Hepatocyte (in vitro differentiated cells): ENCODE measurements around the gene RAB4A. TPM values are rescaled to one million over a fixed set of nuclear protein-coding genes. Genes with fewer than 3 reads are reported as not detected.

Experiments used
- DNase-seq: peaks from one replicate; pipeline ENCODE4 v3.0.0-alpha.2; 2016; ENCODE audit warnings: low spot score
- H2AFZ ChIP-seq: fragments of 200-600 bp; sonication (generic); 2 replicates; pipeline ENCODE4 v1.6.0; 2016; ENCODE audit warnings: antibody characterized with exemption, mild to moderate bottlenecking
- H3K27ac ChIP-seq: fragments of 200-600 bp; sonication (generic); 2 replicates; pipeline ENCODE4 v1.5.1; 2016; ENCODE audit warnings: mild to moderate bottlenecking
- H3K27me3 ChIP-seq: fragments of 200-600 bp; sonication (generic); 2 replicates; pipeline ENCODE4 v1.6.1; 2016
- H3K36me3 ChIP-seq: fragments of 200-600 bp; sonication (generic); replicated peaks from 2 replicates; pipeline ENCODE4 v1.5.1; 2016; ENCODE audit warnings: low read depth; ENCODE audit not compliant: insufficient read depth
- H3K4me1 ChIP-seq: fragments of 200-600 bp; sonication (generic); 2 replicates; pipeline ENCODE4 v1.5.1; 2016; ENCODE audit warnings: mild to moderate bottlenecking, moderate library complexity; ENCODE audit not compliant: insufficient read depth
- H3K4me2 ChIP-seq: fragments of 200-600 bp; sonication (generic); 2 replicates; pipeline ENCODE4 v1.6.0; 2016
- H3K4me3 ChIP-seq: fragments of 200-600 bp; sonication (generic); 2 replicates; pipeline ENCODE4 v1.5.1; 2016; ENCODE audit warnings: mild to moderate bottlenecking
- H3K79me2 ChIP-seq: fragments of 200-600 bp; sonication (generic); 2 replicates; pipeline ENCODE4 v1.6.0; 2017; ENCODE audit warnings: mild to moderate bottlenecking
- H3K9me2 ChIP-seq: fragments of 200-600 bp; sonication (generic); replicated peaks from 2 replicates; pipeline ENCODE4 v1.6.0; 2017; ENCODE audit warnings: mild to moderate bottlenecking; ENCODE audit not compliant: insufficient read depth
- H3K9me3 ChIP-seq: fragments of 200-600 bp; sonication (generic); 2 replicates; pipeline ENCODE4 v1.5.1; 2016; ENCODE audit warnings: low read depth, mild to moderate bottlenecking
- H4K20me1 ChIP-seq: fragments of 200-600 bp; sonication (generic); 2 replicates; pipeline ENCODE4 v1.6.0; 2016; ENCODE audit warnings: mild to moderate bottlenecking; ENCODE audit not compliant: insufficient read depth, poor library complexity, severe bottlenecking
- CTCF ChIP-seq: fragments of 200-600 bp; sonication (generic); IDR thresholded peaks from 2 replicates; pipeline ENCODE4 v1.5.1; 2016; ENCODE audit warnings: antibody characterized with exemption, mild to moderate bottlenecking; ENCODE audit not compliant: poor library complexity
- EZH2 ChIP-seq: fragments of 200-600 bp; sonication (generic); IDR thresholded peaks from 2 replicates; pipeline ENCODE4 v1.6.1; 2016; ENCODE audit warnings: antibody characterized with exemption, mild to moderate bottlenecking, borderline replicate concordance
- EZH2phosphoT487 ChIP-seq: fragments of 200-600 bp; sonication (generic); IDR thresholded peaks from one replicate; pipeline ENCODE4 v1.6.1; 2018; ENCODE audit warnings: antibody characterized with exemption, mild to moderate bottlenecking, low read depth, moderate library complexity; ENCODE audit not compliant: unreplicated experiment, severe bottlenecking
- WGBS: methylation state at CpG from one replicate; pipeline ENCODE4 v1.1.6; 2016; ENCODE audit warnings: low lambda C conversion rate; ENCODE audit errors: missing lambda C conversion rate; 5-methylcytosine and 5-hydroxymethylcytosine counted together
- polyA plus RNA-seq: library from polyadenylated mRNA; unstranded; fragments of >200 nt; fragmentation: Nextera tagmentation; extraction: Ambion mirVana; gene quantifications from 2 replicates; pipeline ENCODE4 v1.2.1, GENCODE V29; 2016
- total RNA-seq: library from RNA; depleted of rRNA; stranded (reverse); fragments of >200 nt; gene quantifications from 2 replicates; pipeline ENCODE4 v1.2.3, GENCODE V29; 2014

RAB4A gene
- total and polyA plus RNA-seq, 2 experiments from 2014 or later = 47.7 to 54.3 TPM

GRCh38 chr1:229252228-229252984, 18.5 kb upstream of the RAB4A start:
- Histone ChIP-seq H3K9me3 (no peaks in the 10 kb centered on the region), H3K27me3 (no peaks in the 10 kb centered on the region), H3K9me2 (no peaks in the 10 kb centered on the region), H3K4me3 (no peak overlapping the region), H3K4me2 (peak overlapping the region; percentile 34), H2AFZ (no peak overlapping the region), H3K36me3 (no peaks in the 10 kb centered on the region), H3K27ac (peak overlapping the region; percentile 66), H3K4me1 (peaks cover 4% of the 10 kb centered on the region), H3K79me2 (no peaks in the 10 kb centered on the region), H4K20me1 (no peaks in the 10 kb centered on the region)
- no peak for TF ChIP-seq CTCF
- no peak for TF ChIP-seq EZH2phosphoT487
- TF ChIP-seq EZH2 = no peak
- no peak for DNase-seq
- 65% methylated on average over 12 of the region's 12 CpGs for WGBS

DNA sequence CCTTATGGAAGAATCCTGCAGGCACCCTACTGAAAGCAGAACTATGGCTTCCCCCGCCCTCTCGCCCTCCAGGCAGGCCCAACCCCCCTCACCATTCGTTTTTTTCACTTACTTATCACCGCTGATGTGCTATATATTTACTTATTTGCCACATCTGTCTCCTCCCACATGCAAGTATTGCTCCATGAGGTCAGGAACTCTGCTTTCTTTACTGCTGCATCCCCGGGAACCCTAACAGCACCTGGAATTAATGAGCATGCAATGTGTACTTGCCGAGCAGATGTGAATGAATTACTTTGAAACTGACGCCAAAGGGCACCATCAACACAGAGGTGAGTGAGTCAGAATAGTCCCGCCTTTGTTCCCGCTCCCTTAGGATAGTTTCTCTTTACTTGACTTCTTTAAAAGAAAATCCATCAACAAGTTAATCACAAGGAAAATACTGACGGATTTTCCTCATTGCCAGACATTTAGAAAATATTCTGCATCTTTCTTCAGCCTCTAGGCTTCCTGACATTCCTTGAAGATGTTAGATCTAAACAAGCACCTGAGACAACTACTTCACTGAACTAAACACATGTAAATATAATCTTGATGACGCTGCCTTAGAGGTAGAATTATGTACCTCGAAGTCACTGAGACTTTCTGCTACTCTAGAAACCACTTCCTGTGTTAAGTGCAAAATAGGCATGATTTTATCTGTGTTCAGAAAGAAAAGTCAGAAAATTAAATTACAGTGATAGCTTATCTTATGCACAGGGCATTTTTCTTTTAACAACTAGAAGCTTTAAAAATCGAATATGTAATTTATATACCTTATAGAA, 17.5 kb upstream of the RAB4A start:
- no peaks in the 10 kb centered on the region for H3K9me2 ChIP-seq
- peak; percentile 77 for DNase-seq
- no peaks in the 10 kb centered on the region for H3K36me3 ChIP-seq
- no peaks in the 10 kb centered on the region for H4K20me1 ChIP-seq
- no peaks in the 10 kb centered on the region for H3K27me3 ChIP-seq
- H3K4me2 ChIP-seq = peak overlapping the region; percentile 34
- WGBS = 15% methylated on average over 13 of the region's 13 CpGs
- H3K4me3 ChIP-seq = no peak overlapping the region
- no peak overlapping the region for H2AFZ ChIP-seq
- H3K27ac ChIP-seq = peak overlapping the region; percentile 73
- TF ChIP-seq EZH2 (no peak), CTCF (no peak)
- no peaks in the 10 kb centered on the region for H3K9me3 ChIP-seq
- peaks cover 4% of the 10 kb centered on the region for H3K4me1 ChIP-seq
- no peaks in the 10 kb centered on the region for H3K79me2 ChIP-seq

GRCh38 chr1:229254910-229255541, 15.9 kb upstream of the RAB4A start:
- Histone ChIP-seq H3K36me3 (no peaks in the 10 kb centered on the region), H3K9me3 (no peaks in the 10 kb centered on the region), H3K4me1 (peaks cover 4% of the 10 kb centered on the region), H3K4me2 (no peak overlapping the region), H3K79me2 (no peaks in the 10 kb centered on the region), H3K9me2 (no peaks in the 10 kb centered on the region), H2AFZ (no peak overlapping the region), H3K27ac (no peak overlapping the region), H4K20me1 (no peaks in the 10 kb centered on the region), H3K4me3 (no peak overlapping the region), H3K27me3 (no peaks in the 10 kb centered on the region)
- peak; percentile 49 for DNase-seq
- TF ChIP-seq EZH2phosphoT487 (no peak), CTCF (peak; percentile 56)
- 93% methylated on average over 1 of the region's 1 CpG for WGBS
